TTC549 (cell line): ENCODE results near the gene PLPPR3.
"Not testable (repeated sequence)": the region's sequence is repeated elsewhere in the genome, so short reads cannot be mapped to it uniquely, and the experiment has no call there.

Experiments used
- FAIRE-seq: peaks from 2 replicates; lab custom pipeline; 2012; peaks lifted over from hg19 to GRCh38; lab: Jason Lieb, UNC

The PLPPR3 gene

GRCh38 chr19:853014-853585 lies 31.3 kb upstream of the PLPPR3 start:
- FAIRE-seq: no peak

GRCh38 chr19:852136-853013 lies 30.6 kb upstream of the PLPPR3 start, which contains the start of gene ELANE:
ELANE (plus strand) TSS chr19:852303; CDS start chr19:852329, 26 bp downstream.
- no peak for FAIRE-seq

- FAIRE-seq: no peak
Observed at GRCh38 chr19:850979-851335, 29.2 kb upstream of the PLPPR3 start.

GRCh38 chr19:850221-850978 lies 28.6 kb upstream of the PLPPR3 start:
- no peak for FAIRE-seq

- not testable (repeated sequence) for FAIRE-seq
Observed at GRCh38 chr19:849195-849594, 27.4 kb upstream of the PLPPR3 start.

- no peak for FAIRE-seq
Observed at GRCh38 chr19:848386-848921, 26.7 kb upstream of the PLPPR3 start.

- FAIRE-seq: no peak
Observed at GRCh38 chr19:845707-846521, 24.2 kb upstream of the PLPPR3 start.

- no peak for FAIRE-seq
Observed at GRCh38 chr19:844546-844971, 22.8 kb upstream of the PLPPR3 start.

- no peak for FAIRE-seq
Observed at GRCh38 chr19:843836-844545, 22.2 kb upstream of the PLPPR3 start.

- no peak for FAIRE-seq
Observed at GRCh38 chr19:843180-843835, 21.6 kb upstream of the PLPPR3 start.

GRCh38 chr19:842802-843179 lies 21.0 kb upstream of the PLPPR3 start:
- not testable (repeated sequence) for FAIRE-seq

GRCh38 chr19:840519-841206 lies 18.9 kb upstream of the PLPPR3 start, which contains the start of gene PRTN3:
PRTN3 (plus strand) TSS chr19:840999; CDS start chr19:841009, 10 bp downstream.
- no peak for FAIRE-seq

GRCh38 chr19:835210-835810 lies 13.6 kb upstream of the PLPPR3 start:
- FAIRE-seq: no peak

- no peak for FAIRE-seq
Observed at GRCh38 chr19:834216-834615, 12.5 kb upstream of the PLPPR3 start.

- FAIRE-seq: no peak
Observed at GRCh38 chr19:831407-832369, 9.9 kb upstream of the PLPPR3 start.

GRCh38 chr19:829129-829758 lies 7.5 kb upstream of the PLPPR3 start:
- no peak for FAIRE-seq

GRCh38 chr19:827710-828321 lies 6.1 kb upstream of the PLPPR3 start, which contains the start of gene AZU1:
AZU1 (plus strand) TSS chr19:827837; CDS start chr19:827847, 10 bp downstream.
- no peak for FAIRE-seq
